AG20443 (cell line): ENCODE results near the gene PCDHA5.
A peak's percentile ranks its signal among the peaks of the same experiment; 100 is the strongest.
"Not testable (repeated sequence)": the region's sequence is repeated elsewhere in the genome, so short reads cannot be mapped to it uniquely, and the experiment has no call there.

Source experiments
- DNase-seq: peaks from one replicate; pipeline ENCODE4 v3.0.0; 2012; ENCODE audit warnings: low spot score, mixed read lengths

The PCDHA5 gene

DNA sequence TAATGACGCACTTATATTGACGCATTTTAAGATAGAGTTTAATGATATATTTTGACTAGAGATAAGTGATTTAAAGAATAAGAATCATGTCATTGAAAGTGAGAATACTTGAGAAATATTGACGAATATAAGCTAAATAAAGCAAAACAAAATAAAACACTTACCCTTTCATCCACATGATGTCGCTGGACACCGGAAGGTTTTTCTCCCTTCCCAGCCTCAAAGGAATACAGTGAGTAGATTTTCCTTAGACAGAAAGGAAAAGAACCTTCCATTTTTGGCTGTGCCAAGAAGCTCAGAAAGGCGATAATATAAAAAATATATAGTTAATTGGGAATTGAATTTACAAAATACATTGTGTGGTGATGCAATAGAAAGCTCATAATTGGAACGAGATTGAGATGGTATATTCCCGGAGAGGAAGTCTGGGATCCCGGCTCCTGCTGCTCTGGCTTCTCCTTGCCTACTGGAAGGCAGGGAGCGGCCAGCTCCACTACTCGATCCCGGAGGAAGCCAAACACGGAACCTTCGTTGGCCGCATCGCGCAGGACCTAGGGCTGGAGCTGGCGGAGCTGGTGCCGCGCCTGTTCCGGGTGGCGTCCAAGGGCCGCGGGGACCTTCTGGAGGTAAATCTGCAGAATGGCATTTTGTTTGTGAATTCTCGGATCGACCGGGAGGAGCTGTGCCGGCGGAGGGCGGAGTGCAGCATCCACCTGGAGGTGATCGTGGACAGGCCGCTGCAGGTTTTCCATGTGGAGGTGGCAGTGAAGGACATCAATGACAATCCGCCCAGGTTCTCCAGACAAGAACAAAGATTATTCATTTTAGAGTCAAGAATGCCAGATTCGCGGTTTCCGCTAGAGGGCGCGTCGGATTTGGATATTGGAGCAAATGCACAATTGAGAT, at the start of gene PCDHA5:
PCDHA5 (plus strand) TSS at position 239 of the 906 bp plus-strand sequence.
- DNase-seq = no peak

DNA sequence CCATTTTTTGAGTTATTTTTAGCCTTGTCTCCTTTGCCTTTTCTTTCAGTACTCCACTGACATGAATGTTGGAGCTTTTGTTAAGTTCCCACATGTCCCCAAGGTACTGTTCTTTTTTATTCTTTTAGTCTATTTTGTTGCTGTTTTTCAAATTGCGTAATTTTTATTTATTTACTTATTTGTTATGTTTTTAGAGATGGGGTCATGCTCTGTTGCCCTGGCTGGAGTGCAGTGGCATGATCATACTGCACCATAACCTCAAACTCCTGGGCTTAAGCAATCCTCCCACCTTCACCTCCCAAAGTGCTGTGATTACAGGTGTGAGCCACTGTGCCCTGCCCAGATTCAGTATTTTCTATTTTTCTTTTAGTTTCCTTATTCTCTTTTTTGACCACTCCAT, 40.9 kb upstream of the PCDHA5 start:
- no peak for DNase-seq

DNA sequence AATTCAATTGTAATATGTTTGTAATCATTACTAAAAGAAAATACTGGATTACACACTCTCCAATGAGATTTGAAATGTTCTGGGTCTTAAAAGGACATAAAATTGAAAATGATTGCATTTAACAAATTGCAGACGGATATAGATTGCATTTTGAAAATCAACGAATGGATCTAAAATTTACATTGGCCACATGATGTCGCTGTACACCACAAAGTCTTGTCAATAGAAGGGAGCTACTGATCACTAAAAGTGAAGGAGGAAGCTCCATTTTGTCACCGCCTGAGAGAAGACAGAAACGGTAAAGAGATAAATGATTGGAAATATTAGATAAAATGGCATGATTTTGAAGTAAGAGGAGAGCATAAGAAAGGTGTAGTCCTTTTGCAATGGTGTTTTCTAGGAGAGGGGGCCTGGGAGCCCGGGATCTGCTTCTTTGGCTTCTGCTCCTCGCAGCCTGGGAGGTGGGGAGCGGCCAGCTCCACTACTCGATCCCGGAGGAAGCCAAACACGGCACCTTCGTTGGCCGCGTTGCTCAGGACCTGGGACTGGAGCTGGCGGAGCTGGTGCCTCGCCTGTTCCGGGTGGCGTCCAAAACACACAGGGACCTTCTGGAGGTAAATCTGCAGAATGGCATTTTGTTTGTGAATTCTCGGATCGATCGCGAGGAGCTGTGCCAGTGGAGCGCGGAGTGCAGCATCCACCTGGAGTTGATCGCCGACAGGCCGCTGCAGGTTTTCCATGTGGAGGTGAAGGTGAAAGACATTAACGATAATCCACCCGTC, 35.3 kb upstream of the PCDHA5 start, which contains the start of gene PCDHA1:
PCDHA1 (plus strand) TSS at position 236 of the 782 bp plus-strand sequence.
- no peak for DNase-seq

DNA sequence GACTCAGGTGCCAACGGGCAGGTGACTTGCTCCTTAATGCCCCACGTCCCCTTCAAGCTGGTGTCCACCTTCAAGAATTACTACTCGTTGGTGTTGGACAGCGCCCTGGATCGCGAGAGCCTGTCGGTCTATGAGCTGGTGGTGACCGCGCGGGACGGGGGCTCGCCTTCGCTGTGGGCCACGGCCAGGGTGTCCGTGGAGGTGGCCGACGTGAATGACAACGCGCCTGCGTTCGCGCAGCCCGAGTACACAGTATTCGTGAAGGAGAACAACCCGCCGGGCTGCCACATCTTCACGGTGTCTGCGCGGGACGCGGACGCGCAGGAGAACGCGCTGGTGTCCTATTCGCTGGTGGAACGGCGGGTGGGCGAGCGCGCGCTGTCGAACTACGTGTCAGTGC, 34.0 kb upstream of the PCDHA5 start:
- not testable (repeated sequence) for DNase-seq

DNA sequence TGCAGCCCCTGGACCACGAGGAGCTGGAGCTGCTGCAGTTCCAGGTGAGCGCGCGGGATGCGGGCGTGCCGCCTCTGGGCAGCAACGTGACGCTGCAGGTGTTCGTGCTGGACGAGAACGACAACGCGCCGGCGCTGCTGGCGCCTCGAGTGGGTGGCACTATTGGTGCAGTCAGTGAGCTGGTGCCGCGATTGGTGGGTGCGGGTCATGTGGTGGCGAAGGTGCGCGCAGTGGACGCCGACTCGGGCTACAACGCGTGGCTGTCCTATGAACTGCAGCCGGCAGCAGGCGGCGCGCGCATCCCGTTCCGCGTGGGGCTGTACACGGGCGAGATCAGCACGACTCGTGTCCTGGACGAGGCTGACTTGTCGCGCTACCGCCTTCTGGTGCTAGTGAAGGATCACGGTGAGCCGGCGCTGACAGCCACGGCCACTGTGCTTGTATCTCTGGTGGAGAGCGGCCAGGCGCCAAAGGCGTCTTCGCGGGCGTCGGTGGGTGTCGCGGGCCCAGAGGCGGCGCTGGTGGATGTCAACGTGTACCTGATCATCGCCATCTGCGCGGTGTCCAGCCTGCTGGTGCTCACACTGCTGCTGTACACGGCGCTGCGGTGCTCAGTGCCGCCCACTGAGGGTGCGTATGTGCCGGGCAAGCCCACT, 33.4 kb upstream of the PCDHA5 start:
- not testable (repeated sequence) for DNase-seq

DNA sequence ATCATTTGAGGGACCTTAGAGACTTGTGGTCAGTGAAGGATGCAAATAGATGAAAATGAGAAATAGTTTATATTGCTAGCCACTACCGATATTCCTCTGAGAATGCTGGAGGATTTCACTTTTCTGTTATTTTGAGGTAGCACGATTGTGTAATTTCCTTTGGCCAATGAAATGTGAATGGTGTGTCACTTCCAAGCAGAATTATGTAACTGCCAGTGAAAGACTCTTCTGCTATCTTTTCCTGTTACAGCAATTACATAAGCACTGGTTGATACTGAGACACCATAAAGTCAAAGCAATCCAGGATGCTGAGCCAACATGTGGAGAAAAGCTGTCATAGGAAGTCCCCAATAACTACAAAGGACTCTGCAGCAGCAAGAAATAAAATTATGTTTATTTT, 30.3 kb upstream of the PCDHA5 start:
- no peak for DNase-seq

DNA sequence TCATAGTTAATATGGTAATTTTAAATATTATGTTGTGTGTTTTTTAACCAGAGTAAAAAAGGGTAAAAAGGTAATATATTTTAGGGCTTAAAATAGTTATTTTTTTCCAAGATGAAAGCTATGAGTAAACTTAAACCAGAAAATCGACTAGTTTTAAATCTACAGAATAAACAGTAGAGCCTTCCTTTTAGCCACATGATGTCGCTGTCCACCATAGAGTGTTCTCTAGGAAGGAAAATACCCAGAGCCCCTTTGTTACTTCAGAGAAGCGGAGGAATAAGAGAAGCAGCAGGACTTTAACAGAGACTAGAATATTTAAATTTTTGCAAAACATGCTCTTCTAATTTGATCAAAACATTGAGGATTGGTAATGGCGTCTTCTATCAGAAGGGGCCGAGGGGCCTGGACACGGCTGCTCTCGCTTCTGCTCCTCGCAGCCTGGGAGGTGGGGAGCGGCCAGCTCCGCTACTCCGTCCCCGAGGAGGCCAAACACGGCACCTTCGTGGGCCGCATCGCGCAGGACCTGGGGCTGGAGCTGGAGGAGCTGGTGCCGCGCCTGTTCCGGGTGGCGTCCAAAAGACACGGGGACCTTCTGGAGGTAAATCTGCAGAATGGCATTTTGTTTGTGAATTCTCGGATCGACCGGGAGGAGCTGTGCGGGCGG, 26.7 kb upstream of the PCDHA5 start, which contains the start of gene PCDHA2:
PCDHA2 (plus strand) TSS at position 258 of the 664 bp plus-strand sequence.
- DNase-seq = no peak

DNA sequence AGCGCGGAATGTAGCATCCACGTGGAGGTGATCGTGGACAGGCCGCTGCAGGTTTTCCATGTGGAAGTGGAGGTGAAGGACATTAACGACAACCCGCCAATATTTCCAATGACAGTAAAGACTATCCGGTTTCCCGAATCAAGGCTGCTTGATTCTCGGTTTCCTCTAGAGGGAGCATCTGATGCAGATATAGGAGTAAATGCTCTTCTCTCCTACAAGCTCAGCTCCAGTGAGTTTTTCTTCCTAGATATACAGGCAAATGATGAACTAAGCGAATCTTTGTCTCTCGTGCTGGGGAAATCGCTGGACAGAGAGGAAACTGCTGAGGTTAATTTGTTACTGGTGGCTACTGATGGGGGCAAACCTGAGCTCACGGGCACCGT, 26.2 kb upstream of the PCDHA5 start:
- DNase-seq = peak; percentile 16

DNA sequence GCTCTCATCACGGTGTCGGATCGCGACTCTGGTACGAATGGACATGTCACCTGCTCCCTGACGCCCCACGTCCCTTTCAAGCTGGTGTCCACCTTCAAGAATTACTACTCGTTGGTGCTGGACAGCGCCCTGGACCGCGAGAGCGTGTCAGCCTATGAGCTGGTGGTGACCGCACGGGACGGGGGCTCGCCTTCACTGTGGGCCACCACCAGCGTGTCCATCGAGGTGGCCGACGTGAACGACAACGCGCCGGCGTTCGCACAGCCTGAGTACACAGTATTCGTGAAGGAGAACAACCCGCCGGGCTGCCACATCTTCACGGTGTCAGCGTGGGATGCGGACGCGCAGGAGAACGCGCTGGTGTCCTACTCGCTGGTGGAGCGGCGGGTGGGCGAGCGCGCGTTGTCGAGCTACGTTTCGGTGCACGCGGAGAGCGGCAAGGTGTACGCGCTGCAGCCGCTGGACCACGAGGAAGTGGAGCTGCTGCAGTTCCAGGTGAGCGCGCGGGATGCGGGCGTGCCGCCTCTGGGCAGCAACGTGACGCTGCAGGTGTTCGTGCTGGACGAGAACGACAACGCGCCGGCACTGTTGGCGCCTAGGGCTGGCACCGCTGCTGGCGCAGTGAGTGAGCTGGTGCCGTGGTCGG, 25.2 kb upstream of the PCDHA5 start:
- not testable (repeated sequence) for DNase-seq

DNA sequence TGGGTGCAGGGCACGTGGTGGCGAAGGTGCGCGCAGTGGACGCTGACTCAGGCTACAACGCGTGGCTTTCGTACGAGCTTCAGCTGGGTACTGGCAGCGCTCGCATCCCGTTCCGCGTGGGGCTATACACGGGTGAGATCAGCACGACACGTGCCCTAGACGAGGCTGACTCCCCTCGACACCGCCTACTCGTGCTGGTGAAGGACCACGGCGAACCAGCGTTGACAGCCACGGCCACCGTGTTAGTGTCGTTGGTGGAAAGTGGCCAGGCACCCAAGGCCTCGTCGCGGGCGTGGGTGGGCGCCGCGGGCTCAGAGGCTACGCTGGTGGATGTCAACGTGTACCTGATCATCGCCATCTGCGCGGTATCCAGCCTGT, 24.7 kb upstream of the PCDHA5 start:
- no peak for DNase-seq

DNA sequence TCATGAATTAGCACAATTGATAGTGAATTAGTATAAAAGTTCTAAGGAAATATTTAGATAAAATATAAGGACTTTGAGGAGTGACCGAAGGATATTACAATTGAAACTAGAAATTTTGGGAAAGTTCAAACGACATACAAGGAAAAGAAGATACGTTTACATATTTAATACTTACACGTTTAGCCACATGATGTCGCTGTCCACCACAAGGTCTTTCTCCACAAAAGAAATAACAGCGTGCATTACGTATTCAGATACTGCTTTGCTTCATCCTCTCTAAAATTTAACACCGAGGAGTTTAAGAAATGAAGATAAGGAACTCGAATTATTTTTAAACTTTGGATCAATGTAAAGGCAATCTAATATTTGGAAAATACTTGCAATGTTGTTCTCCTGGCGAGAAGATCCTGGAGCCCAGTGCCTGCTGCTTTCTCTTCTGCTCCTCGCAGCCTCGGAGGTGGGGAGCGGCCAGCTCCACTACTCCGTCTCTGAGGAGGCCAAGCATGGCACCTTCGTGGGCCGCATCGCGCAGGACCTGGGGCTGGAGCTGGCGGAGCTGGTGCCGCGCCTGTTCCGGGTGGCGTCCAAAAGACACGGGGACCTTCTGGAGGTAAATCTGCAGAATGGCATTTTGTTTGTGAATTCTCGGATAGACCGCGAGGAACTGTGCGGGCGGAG, 20.5 kb upstream of the PCDHA5 start, which contains the start of gene PCDHA3:
PCDHA3 (plus strand) TSS at position 242 of the 678 bp plus-strand sequence.
- DNase-seq = no peak

DNA sequence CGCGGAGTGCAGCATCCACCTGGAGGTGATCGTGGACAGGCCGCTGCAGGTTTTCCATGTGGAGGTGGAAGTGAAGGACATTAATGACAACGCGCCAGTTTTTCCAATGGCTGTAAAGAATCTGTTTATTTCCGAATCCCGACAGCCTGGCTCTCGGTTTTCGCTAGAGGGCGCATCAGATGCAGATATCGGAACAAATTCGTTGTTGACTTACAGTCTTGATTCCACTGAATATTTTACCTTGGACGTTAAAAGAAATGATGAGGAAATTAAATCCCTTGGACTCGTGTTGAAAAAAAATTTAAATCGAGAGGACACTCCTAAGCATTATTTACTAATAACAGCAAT, 19.9 kb upstream of the PCDHA5 start:
- DNase-seq = no peak

DNA sequence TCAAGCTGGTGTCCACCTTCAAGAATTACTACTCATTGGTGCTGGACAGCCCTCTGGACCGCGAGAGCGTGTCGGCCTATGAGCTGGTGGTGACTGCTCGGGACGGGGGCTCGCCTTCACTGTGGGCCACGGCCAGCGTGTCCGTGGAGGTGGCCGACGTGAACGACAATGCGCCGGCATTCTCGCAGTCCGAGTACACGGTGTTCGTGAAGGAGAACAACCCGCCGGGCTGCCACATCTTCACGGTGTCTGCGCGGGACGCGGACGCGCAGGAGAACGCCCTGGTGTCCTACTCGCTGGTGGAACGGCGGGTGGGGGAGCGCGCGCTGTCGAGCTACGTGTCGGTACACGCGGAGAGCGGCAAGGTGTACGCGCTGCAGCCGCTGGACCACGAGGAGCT, 19.0 kb upstream of the PCDHA5 start:
- not testable (repeated sequence) for DNase-seq

DNA sequence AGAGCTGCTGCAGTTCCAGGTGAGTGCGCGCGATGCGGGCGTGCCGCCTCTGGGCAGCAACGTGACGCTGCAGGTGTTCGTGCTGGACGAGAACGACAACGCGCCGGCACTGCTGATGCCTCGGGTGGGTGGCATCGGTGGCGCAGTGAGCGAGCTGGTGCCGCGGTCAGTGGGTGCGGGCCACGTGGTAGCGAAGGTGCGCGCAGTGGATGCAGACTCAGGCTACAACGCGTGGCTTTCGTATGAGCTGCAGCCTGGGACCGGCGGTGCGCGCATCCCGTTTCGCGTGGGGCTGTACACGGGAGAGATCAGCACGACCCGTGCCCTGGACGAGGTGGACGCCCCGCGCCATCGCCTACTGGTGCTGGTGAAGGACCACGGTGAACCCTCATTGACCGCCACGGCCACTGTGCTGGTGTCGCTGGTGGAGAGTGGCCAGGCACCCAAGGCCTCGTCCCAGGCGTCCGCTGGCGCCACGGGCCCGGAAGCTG, 18.6 kb upstream of the PCDHA5 start:
- no peak for DNase-seq

DNA sequence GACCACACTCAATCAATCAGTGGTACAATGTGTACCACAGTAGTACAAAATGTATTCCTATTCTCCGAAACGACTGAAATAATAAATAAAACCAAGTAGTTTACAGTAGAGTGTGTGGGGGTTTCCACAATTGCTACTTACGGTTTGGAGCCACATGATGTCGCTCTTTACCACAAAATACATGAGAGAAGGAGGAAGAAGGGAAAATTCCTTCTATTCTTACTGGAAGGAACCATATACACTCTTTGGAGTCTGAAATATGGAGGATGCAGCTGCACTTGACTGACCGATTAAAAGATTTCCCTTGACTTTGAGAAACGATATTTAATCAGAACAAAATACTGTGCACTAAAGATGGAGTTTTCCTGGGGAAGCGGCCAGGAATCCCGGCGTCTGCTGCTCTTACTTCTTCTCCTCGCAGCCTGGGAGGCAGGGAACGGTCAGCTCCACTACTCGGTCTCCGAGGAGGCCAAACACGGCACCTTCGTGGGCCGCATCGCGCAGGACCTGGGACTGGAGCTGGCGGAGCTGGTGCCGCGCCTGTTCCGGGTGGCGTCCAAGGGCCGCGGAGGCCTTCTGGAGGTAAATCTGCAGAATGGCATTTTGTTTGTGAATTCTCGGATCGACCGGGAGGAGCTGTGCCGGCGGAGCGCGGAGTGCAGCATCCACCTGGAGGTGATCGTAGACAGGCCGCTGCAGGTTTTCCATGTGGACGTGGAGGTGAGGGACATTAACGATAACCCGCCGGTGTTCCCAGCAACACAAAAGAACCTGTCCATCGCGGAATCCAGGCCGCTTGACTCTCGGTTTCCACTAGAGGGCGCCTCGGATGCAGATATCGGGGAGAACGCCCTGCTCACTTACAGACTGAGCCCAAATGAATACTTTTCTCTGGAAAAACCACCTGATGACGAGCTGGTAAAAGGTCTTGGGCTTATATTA, 14.3 kb upstream of the PCDHA5 start, which contains the start of gene PCDHA4:
PCDHA4 (plus strand) TSS at position 235 of the 942 bp plus-strand sequence.
- DNase-seq = no peak

DNA sequence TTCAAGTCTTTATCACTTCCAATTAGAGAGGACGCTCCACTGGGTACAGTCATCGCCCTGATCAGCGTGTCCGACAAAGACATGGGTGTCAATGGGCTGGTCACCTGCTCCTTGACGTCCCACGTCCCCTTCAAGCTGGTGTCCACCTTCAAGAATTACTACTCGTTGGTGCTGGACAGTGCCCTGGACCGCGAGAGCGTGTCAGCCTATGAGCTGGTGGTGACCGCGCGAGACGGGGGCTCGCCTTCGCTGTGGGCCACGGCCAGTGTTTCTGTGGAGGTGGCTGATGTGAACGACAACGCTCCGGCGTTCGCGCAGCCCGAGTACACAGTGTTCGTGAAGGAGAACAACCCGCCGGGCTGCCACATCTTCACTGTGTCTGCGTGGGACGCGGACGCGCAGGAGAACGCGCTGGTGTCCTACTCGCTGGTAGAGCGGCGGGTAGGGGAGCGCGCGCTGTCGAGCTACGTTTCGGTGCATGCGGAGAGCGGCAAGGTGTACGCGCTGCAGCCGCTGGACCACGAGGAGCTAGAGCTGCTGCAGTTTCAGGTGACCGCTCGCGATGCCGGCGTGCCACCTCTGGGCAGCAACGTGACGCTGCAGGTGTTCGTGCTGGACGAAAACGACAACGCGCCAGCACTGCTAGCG, 13.0 kb upstream of the PCDHA5 start:
- DNase-seq = not testable (repeated sequence)

DNA sequence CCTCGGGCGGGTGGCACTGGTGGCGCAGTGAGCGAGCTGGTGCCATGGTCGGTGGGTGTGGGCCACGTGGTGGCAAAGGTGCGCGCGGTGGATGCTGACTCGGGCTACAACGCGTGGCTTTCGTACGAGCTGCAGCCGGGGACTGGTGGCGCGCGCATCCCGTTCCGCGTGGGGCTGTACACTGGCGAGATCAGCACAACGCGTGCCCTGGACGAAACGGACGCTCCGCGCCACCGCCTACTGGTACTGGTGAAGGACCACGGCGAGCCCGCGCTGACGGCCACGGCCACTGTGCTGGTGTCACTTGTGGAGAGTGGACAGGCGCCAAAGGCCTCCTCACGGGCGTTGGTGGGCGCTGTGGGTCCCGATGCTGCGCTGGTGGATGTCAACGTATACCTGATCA, 12.5 kb upstream of the PCDHA5 start:
- DNase-seq = no peak

DNA sequence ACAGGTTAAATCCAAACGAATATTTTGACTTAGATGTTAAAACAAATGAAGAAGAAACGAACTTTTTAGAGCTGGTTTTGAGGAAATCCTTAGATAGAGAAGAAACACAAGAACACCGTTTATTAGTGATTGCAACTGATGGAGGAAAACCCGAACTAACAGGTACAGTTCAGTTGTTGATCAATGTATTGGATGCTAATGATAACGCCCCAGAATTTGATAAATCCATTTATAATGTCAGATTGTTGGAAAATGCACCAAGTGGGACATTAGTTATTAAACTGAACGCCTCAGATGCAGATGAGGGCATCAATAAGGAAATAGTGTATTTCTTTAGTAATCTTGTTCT, 842 bp downstream of the PCDHA5 start:
- DNase-seq = no peak

DNA sequence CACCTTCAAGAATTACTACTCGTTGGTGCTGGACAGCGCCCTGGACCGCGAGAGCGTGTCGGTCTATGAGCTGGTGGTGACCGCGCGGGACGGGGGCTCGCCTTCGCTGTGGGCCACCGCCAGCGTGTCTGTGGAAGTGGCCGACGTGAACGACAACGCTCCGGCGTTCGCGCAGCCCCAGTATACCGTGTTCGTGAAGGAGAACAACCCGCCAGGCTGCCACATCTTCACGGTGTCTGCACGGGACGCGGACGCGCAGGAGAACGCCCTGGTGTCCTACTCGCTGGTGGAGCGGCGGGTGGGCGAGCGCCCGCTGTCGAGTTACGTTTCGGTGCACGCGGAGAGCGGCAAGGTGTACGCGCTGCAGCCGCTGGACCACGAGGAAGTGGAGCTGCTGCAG, 1.6 kb downstream of the PCDHA5 start:
- not testable (repeated sequence) for DNase-seq
